ENCODE results near the gene BLMH.

- TF ChIP-seq CTCF (IDR thresholded peaks at IDR 0.05; ENCODE audit: insufficient read depth, low read depth, low read length), result no peak
- no peak for TF ChIP-seq EZH2 (IDR thresholded peaks at IDR 0.05; ENCODE audit: insufficient read depth, low read length)
These were observed 40.4 kb upstream of the BLMH start for GRCh38 chr17:30332057-30332542.

Measured in astrocyte (in vitro differentiated cells and primary cell).